Stimulated activated CD4-positive, alpha-beta T cell treated with anti-CD3 and anti-CD28 coated beads, TNF-alpha, amount 100 ng/mL, for 4 hours (primary cell): ENCODE results near the gene LRRC25.
"Not testable (repeated sequence)": the region's sequence is repeated elsewhere in the genome, so short reads cannot be mapped to it uniquely, and the experiment has no call there.

ENCODE experiments used
- DNase-seq, 3 experiments: peaks; one replicate each; pipeline ENCODE4 v3.0.0-alpha.2; 2020; ENCODE audit warnings: low read depth in 3 of 3

Gene LRRC25

DNA sequence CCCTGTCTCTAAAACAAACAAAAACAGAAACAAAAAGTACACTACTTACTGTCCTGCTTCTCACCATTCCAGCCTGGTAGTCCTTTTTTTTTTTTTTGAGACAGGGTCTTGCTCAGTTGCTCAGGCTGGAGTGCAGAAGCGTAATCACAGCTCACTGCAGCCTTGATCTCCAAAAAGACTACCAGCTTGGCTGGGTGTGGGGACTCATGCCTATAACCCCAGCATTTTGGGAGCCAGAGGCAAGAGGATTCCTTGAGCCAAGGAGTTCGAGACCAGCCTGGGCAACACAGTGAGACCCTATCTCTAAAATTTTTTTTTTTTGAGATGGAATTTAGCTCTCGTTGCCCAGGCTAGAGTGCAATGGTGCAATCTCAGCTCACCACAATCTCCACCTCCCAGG is 16.6 kb downstream of the LRRC25 start:
- DNase-seq: no peak

DNA sequence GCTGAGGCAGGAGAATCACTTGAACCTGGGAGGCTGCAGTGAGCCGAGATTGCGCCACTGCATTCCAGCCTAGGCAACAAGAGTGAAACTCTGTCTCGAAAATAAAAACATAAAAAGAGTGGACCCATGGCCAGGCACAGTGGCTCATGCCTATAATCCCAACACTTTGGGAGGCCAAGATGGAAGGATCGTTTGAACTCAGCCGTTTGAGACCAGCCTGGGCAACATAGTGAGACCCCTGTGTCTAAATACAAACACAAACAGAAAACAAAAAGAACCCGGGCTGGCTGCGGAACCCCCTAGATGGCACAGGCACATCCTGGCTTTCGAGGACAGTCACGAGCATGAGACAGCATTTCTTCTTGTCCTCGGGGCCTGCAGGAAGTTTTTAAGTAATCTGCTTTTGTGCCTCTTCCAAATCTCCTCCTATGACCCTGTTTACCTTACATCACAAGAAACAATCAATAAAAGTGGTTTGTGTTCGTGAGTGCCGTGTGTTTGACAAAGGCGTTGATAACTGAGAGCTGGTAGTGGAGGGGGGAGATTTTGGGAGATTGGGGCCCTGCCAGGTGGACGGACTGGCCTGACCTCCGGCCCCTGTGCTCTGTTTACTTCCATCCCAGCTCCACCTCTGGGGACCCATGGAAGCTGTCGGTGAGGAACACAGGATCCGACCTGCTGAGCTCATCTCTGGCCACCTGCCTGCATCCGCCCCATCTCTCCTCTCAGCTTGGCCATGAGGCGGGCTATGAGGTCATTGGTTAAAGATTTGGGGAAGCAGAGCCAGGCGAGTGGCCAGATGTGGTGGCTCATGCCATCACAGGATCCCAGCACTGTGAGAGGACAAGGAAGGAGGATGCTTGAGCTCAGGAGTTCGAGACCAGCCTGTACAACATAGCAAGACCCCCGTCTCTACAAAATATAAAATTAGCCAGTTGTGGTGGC is 17.3 kb downstream of the LRRC25 start:
- no peak for DNase-seq

DNA sequence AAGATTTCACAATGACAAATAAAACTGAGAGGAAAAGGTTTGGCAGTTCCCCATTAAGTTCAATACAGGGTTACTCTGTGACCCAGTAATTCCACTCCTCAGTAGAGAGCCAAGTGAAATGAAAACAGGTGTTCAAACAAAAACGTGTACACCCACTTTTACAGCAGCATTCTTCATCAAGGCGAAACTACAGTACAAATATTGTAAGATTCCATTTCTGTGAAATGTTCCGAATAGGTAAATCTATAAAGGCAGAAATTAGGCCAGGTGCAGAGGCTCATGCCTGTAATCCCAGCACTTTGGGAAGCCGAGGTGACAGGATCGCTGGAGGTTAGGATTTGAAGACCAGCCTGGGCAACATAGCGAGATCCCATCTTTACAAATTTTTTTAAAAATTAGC is 20.4 kb downstream of the LRRC25 start:
- DNase-seq: no peak

DNA sequence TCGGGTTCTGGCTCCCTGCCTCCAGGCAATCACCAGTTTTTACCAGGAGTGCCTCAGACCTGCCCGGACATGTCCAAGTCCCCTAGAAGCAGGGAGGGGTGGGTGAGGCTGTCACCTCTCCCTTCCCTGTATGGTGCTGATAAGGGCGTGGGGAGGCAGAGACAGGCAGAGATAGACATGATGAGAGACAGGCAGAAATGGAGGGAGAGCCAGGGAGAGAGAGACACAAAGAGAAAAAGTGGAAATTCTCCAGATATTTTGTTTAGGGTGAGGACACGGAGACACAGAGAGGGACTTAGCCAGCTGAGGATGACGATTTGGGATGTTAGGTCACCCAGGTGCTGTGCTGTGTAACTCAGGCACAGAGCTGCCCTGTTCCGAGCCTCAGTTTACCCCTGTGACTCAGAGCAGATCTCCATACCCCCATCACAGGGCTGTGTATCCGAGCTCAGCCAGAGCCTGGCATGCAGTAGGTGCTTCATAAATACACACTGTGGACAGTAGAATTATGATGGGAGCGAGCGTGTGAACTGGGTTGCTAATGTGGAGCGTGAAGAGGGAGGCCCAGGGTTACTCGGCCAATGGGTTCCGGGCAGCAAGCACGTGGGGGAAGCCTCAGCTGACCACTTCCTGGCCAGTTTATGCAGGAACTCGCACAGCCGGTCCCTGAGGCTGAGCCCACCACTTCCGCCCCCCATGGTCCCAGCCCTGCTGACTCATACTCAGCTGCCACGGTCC is 23.4 kb downstream of the LRRC25 start:
- peak in 1 of 3 experiments; percentile 6 for DNase-seq

DNA sequence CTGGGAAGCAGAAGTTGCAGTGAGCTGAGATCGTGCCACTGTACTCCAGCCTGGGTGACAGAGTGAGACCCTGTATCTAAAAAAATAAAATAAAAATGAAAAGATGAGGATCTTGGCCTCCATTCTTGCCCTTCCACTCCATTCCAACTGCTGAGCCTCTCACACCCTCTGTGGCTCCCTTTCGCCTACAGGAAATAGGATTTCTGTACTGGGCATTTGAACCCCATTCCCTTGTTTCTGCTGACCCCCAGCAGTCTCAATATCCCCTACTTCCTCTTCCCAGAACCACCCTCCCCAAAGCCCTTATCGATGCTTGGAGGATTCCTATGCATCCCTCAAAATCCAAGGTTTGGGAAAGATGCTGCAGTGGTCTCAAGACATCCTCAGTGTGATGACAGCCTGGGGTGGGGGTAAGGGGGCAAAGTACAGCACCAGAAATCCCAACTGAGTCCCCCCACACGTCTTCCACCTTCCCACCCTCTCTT is 24.0 kb downstream of the LRRC25 start:
- no peak for DNase-seq

DNA sequence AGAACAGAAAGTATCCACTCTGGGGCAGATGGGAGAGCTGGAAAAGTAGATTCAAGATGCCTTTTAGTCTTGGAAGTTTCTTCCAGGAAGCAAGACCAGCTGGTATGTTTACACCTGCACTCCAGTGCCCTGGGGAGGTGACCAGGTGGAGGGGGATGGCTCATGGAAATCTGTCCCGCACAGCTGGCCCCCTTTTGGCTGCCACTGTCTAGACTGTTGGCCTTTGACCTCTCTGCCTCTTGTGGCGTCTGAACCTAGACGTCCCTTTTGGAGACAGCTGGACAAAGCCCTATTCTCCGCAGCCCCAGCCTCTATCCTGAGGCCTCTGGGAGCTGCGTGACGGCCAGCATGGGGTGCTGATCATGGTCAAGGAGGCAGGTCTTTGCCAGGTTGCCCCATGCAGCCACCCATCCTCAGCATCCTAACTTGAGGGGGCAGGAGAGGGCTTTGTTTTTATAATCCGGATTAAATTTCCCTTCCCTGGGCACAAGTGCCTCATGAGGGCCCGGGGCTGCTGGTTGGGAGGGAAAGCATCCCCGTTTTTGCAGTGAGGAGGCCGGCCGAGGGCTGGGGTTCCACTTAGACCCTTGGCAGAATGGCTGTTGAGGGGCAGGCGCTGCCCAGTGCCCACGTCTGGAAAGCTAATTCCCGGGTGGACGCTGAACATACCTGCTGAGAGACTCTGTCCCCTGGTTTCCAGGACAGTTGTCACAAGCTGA is 28.8 kb downstream of the LRRC25 start:
- DNase-seq: no peak

DNA sequence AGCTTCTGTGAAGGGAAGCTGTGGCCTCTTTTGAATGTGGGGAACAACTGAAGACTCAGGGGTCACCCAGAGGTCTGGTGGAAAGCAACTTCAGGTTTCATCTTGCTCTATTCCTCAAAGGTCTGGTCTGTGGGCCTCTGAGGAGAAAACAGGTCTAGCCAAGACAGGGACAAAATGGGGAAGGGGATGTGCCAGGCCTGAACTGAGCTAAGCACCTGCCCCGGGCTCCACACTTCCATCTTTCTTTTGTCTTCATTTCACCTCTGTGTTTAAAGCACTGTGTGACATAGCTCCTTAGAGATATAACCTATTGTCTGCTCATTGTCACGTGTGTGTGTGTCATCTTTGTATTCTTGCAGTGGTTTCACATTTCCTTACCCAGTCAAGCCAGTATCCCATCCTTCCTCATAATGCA is 31.4 kb downstream of the LRRC25 start:
- DNase-seq: no peak

DNA sequence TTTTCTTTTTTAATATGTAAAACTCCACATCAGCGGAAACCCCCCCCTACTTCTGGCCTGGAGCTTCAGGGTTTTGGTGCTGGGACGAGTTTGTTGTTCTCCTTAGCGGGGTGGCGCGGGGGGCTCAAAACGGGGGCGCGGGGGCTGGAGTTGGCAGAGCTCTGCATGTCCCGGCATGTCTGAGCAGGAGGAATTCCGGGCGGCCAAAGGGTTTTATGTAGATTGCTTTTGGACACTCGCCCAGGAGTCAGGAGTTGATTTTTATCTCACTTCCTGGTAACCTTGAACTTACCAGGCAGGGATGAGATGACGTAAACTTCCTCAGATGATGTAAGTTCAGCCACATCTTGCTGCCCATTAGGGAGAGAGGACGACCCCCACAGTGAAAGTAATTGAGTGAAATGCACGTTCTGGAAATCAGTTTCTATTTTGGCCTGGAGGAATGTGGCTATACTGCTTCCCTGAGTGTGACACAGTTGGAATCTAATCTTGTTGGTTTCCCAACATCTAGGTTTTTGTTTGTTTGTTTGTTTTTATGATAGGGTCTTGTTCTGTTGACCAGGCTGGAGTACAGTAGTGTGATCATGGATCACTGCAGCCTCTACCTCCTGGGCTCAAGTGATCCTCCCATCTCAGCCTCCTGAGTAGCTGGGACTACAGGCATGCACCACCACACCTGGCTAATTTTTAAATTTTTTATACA is 32.4 kb downstream of the LRRC25 start:
- DNase-seq: no peak

DNA sequence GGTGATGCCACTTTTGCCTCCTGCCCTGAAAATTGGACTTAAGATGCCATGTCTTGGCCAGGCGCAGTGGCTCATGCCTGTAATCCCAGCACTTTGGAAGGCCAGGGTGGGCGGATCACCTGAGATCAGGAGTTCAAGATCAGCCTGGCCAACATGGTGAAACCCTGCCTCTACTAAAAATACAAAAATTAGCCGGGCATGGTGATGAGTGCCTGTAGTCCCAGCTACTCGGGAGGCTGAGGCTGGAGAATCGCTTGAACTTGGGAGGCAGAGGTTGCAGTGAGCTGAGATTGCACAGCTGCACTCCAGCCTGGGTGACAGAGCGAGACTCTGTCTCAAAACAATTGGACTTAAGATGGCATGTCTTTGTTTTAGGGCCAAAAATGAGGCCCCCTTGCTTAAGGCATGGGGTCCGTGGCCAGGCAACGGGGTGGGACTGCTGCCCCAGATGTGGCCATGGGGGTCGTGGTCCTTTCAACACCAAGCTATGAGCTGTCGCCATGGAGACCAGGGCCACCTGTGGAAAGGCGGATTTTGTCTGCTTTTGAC is 33.1 kb downstream of the LRRC25 start:
- DNase-seq: not testable (repeated sequence)

DNA sequence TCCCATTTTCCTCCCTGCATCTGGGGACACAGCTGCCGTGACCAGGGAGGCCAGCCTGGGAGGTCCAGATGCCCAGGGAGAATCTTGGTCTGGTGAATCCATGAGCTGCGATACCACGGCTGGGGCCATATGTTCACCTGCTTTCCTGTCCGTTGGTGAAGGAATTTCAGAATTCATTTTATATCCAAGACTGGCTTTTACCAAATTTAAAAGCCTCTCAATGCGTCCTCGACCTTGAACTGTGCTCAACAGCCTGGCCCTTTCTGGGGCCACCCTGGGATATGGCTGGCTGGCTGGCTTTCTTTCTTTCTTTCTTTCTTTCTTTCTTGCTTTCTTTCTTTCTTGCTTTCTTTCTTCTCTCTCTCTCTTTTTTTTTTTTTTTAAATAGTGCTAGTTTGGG is 33.6 kb downstream of the LRRC25 start:
- no peak for DNase-seq

DNA sequence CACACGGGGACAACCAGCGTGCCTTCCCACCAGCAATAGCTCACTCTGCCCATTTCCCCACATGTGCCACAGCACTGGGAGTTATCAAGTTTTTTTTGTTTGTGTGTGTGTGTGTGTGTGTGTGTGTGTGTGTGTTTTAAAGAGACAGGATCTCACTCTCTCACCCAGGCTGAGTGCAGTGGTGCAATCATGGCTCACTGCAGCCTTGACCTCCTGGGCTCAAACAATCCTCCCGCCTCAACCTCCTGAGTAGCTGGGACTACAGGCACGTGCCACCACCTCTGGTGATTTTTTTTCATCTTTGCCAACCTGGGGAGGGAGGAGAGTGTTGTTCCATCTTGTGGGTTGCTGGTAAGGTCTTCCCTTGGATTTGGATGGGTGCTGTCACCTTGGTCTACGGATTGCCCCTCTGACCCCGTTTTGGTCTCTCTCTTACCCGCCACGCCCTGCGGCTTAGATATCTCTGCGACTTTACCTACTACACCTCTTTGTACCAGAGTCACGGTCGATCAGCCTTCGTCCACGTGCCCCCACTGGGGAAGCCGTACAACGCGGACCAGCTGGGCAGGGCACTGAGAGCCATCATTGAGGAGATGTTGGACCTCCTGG is 34.4 kb downstream of the LRRC25 start:
- DNase-seq: no peak

DNA sequence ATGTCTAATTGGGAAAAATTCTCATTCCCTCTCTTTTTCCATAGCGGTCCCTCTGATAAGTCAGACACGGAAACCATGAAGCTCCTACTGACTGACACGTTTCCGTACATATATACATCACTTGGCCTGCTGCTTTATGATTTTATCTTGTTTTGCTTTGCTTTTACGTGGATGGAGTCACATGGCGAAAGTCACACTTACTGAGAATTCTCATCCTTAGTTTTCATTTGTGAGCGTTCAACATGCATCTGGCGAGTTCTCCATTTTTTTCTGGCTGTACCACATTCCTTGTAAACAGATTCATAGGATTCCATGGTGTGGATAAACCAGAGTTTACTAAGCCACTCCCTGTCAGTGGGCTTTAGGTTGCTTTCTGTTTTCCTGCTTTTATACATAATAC is 35.8 kb downstream of the LRRC25 start:
- DNase-seq: no peak

DNA sequence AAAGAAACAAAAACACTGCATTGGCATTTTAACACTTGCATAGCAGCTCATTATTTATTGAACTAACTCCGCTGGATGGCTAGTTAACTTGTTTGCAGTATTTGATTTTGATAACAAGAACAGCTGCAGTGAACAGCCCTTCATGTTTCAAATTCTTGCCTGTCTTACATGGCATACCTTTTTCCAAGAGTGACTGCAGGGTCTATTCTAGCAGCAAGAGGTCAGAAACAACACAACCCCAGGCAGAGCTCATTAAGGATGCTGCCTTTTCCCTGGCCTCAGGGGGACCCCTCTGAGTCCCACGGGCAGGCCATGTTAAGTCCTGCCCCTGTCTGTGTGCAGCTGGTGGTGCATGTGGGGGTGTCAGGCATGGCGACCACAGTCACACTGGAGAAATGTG is 40.4 kb downstream of the LRRC25 start:
- DNase-seq: no peak

DNA sequence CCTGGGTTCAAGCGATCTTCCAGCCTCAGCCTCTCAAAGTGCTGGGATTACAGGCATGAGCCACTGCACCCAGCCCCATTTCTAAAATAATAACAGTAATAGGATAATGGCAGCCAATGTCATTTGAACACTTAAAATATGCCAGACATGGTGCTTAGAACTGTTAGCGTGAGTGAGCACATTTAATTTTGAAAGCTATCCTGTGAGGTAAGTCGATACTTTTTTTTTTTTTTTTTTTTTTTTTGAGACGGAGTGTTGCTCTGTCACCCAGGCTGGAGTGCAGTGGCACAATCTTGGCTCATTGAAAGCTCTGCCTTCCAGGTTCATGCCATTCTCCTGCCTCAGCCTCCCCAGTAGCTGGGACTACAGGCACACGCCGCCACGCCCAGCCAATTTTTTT is 42.7 kb downstream of the LRRC25 start:
- DNase-seq: not testable (repeated sequence)

DNA sequence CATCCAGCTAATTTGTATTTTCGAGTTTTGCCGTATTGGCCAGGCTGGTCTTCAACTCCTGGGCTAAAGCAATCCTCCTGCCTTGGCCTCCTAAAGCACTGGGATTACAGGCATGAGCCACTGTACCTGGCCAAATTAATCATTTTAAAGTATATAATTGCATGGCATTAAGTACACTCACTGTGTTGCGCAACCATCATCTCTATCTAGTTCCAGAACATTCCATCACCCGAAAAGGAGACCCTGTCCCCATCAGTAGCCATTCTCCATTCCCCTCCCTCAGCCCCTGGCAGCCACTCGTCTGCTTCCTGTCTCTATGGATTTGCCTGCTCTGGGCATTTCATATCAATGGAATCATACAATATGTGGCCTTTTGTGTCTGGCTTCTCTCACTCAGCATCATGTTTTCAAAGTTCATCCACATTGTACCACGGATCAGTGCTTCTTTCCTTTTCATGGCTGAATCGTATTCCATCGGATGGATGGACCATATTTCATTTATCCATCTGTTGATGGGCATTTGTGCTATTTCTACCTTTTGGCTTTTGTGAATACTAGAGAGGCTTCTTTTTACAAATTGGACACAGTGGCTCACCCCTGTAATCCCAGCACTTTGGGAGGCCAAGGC is 43.9 kb downstream of the LRRC25 start:
- DNase-seq: no peak

DNA sequence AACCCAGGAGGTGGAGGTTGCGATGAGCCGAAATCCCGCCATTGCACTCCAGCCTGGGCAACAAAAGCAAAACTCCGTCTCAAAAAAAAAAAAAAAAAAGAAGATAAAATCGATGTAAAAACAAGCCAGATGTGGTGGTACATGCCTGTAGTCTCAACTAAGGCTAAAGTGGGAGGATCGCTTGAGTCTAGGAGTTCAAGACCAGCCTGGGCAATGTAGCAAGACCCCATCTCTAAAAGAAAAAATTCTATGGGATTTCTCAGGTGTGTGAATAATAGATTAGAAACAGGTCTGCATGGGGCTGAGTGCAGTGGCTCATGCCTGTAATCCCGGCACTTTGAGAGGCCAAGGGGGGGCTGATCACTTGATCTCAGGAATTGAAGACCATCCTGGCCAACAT is 45.9 kb downstream of the LRRC25 start:
- DNase-seq: no peak

DNA sequence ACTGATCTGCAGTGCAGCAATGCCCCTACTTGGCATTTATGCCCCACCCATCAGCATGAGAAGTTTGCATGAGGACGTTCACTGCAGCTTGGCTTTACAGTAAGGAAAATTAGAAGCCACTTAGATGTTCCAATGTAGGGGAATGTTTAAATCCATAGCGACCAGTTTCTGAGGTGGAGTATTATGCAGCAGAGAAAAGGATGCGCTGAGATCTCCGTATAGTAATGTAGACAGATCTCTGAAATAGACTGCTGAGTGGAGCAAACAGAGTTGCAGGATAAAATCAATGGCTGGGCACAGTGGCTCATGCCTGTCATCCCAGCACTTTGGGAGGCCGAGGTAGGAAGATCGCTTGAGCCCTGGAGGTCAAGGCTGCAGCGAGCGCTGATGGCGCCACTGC is 46.9 kb downstream of the LRRC25 start:
- no peak for DNase-seq

DNA sequence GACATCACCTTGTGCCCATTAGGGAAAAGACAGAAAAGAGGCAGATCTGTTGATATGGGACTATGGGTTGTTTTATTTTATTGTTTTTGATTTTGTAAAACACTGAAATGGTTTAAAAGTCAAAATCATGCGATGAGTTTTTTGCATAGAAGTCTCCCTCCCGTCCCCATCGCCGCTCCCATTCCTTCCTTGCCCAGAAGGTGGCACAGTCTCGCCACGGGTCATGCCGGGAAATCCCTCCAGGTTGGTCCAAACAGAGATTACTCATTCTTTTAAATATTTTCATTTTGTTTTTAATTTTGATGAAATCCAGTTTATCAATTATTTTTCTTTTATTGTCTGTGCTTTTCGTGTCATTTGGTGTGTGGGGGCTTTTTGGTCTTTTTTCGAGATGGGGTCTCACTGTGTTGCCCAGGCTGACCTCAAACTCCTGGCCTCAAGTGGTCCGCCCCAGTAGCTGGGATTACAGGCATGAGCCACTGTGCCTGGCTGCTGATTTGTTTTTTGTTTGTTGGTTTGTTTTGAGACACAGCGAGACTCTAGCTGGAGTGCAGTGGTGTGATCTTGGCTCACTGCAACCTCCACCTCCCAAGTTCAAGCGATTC is 47.8 kb downstream of the LRRC25 start:
- no peak for DNase-seq

DNA sequence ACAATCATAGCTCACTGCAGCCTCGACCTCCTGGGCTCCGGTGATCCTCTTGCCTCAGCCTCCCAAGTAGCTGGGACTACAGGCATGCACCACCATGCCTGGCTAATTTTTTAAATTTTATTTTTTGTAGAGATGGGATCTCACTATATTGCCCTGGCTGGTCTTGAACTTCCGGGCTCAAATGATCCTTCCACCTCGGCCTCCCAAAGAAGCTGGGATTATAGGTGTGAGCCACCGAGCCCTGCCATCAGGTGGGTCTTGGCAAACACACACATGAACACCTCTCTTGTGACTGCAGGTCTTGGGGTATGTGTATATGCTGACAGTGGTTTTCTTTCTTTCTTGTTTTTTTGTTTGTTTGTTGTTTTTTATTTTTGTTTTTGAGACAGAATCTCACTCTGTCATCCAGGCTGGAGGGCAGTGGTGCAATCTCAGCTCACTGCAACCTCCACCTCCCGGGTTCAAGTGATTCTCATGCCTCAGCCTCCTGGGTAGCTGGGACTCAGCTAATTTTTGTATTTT is 48.5 kb downstream of the LRRC25 start:
- not testable (repeated sequence) for DNase-seq

DNA sequence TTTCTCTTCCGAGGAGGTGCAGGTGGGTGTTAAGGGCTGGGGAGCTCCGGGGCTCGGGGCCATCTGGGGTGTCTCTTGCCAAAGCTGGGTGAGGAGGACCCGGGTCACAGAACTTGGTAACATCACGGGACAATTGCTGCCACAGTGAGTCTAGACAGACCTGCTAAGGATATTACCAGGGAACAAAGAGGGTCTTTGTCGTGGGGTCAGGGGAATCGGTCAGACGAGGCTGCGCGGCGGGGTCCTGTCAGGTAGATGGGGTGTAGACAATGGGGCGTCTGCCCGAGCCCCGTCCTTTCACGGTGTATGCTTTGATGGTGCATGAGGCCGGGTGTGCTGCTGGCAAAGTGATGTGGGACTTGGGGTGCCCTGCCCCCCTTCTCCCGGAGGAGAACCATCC is 49.3 kb downstream of the LRRC25 start:
- DNase-seq: no peak
